ENCODE results near the gene LDLRAD3. TPM values are rescaled to one million over a fixed set of nuclear protein-coding genes. Genes with fewer than 3 reads are reported as not detected.
"Not testable (repeated sequence)": the region's sequence is repeated elsewhere in the genome, so short reads cannot be mapped to it uniquely, and the experiment has no call there.

Gene LDLRAD3
- total RNA-seq, 1 donor from 2014 or later = 28.5 TPM

DNA sequence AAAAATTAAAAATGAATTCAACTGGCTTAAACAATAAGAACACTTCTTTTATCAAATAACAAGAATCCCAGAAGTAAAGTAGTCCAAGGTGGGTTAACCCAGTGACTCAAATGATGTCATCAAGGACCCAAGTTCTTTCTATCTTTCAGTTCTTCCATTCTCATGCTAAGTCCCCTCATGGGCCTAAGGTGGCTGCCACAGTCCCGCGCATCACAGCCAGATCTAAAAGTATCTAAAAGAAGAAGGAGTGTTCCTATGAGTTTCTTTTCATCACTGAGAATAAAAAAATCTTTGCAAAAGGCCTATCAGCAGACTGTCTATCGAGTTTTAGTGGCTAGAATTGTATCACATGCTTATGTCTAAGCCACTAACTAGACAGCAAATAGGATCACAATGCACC is 37.2 kb upstream of the LDLRAD3 start:
- Mint-ChIP-seq H3K36me3 (ENCODE audit: low read depth, unreplicated experiment) (peaks cover 7% of the 10 kb centered on the region), H3K27ac (ENCODE audit: unreplicated experiment) (no peak overlapping the region), H3K27me3 (ENCODE audit: unreplicated experiment) (peaks cover 3% of the 10 kb centered on the region), H3K4me3 (ENCODE audit: unreplicated experiment) (no peak overlapping the region), H3K4me1 (ENCODE audit: unreplicated experiment) (no peaks in the 10 kb centered on the region), H3K9me3 (ENCODE audit: unreplicated experiment) (peaks cover 11% of the 10 kb centered on the region)
- TF ChIP-seq, protein P1, sequence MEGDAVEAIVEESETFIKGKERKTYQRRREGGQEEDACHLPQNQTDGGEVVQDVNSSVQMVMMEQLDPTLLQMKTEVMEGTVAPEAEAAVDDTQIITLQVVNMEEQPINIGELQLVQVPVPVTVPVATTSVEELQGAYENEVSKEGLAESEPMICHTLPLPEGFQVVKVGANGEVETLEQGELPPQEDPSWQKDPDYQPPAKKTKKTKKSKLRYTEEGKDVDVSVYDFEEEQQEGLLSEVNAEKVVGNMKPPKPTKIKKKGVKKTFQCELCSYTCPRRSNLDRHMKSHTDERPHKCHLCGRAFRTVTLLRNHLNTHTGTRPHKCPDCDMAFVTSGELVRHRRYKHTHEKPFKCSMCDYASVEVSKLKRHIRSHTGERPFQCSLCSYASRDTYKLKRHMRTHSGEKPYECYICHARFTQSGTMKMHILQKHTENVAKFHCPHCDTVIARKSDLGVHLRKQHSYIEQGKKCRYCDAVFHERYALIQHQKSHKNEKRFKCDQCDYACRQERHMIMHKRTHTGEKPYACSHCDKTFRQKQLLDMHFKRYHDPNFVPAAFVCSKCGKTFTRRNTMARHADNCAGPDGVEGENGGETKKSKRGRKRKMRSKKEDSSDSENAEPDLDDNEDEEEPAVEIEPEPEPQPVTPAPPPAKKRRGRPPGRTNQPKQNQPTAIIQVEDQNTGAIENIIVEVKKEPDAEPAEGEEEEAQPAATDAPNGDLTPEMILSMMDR (IDR thresholded peaks at IDR 0.05; ENCODE audit: unreplicated experiment) = no peak
- DNase-seq (ENCODE audit: low spot score) = no peak

DNA sequence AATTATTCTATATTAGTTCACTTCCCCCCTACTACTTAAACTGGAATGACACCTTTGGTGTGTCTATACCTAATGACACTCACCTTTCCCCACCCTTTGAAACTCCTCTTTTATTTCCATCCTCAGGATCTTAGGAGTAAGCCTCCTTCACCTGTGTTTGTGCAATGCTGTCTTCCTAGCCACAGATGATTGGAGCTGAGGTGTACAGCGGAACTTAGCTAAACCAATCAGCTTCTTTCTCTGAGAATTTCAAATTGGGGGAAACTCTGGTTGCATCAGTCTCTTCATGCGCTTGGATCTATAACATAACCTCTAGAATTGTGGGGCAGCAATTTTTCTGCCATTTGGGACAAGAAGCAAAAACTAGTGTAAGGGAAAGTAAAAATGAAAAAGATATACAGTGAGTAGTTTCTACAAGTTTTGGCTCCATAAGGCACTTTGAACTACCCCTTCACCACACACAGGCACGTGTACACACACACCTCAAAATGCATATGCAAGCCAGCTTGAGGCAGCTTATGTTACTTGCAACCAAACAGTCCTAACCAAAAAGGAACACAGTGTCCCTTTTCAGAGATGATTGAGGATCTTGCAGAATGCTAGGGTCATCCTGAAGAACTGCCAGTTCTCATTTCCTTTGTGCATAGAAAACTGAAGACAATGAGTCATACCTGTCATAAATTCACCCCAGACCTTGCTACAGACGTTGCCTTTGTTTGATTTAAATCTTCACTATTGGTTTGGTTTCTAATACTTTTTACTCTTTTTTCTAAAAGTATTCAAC is 36.0 kb upstream of the LDLRAD3 start:
- Mint-ChIP-seq H3K4me3 (ENCODE audit: unreplicated experiment) (no peak overlapping the region), H3K36me3 (ENCODE audit: low read depth, unreplicated experiment) (peaks cover 3% of the 10 kb centered on the region), H3K4me1 (ENCODE audit: unreplicated experiment) (no peaks in the 10 kb centered on the region), H3K27ac (ENCODE audit: unreplicated experiment) (no peak overlapping the region), H3K9me3 (ENCODE audit: unreplicated experiment) (peaks cover 6% of the 10 kb centered on the region), H3K27me3 (ENCODE audit: unreplicated experiment) (peaks cover 3% of the 10 kb centered on the region)
- TF ChIP-seq, protein P1 (IDR thresholded peaks at IDR 0.05; ENCODE audit: unreplicated experiment) = no peak
- no peak for DNase-seq (ENCODE audit: low spot score)

DNA sequence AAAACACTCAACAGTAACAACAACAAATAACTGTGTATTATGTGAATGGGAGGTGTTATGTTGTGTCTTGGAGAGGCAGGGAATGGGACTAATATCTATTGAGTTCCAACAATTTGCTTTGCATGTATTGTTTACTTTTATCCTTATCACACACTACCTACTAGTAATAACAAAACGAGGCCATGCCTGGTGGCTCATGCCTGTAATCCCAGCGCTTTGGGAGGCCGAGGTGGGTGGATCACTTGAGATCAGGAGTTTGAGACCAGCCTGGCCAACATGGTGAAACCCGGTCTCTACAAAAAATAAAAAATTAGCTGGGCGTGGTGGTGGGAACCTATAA is 35.5 kb upstream of the LDLRAD3 start:
- H3K4me3 Mint-ChIP-seq (ENCODE audit: unreplicated experiment); H3K4me1 Mint-ChIP-seq (ENCODE audit: unreplicated experiment); H3K27ac Mint-ChIP-seq (ENCODE audit: unreplicated experiment); H3K9me3 Mint-ChIP-seq (ENCODE audit: unreplicated experiment); H3K36me3 Mint-ChIP-seq (ENCODE audit: low read depth, unreplicated experiment); DNase-seq (ENCODE audit: low spot score); H3K27me3 Mint-ChIP-seq (ENCODE audit: unreplicated experiment): not testable (repeated sequence)

DNA sequence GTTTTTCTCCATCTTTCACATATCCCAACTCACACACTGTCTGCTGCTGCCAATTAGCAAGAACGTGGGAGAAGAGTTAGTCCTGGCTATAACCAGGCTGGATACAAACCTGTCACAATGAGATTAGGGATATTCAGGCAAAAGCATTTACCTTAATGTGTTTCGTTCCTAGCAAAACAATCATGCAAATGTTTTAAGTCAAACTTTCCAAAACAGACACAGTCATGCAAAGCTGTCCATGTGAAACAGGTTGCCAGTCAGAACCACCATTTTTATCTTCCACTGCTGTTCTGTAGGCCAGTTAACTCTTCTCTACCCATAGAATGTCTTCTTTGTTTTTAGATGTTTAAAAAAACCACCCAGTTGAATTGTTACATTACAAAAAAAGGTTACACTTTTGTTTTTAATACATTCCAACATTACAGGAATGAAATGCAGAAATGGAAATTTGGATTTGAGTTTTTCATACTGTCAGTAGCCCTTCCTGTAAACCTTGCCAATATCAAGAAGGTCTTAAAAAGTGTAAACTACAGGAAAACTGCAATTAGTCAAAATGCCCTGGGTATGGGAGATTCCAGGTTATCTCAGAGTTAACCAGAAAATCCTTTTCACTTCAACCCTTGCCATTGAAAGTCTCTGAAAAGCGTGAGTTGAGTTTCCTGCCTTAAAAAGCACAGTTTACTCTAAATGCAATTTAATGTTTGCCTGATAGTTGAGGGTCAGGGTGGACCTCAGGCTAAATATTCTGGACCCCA is 34.2 kb upstream of the LDLRAD3 start:
- no peaks in the 10 kb centered on the region for H3K9me3 Mint-ChIP-seq (ENCODE audit: unreplicated experiment)
- no peak for DNase-seq (ENCODE audit: low spot score)
- no peaks in the 10 kb centered on the region for H3K4me1 Mint-ChIP-seq (ENCODE audit: unreplicated experiment)
- H3K4me3 Mint-ChIP-seq (ENCODE audit: unreplicated experiment) = no peak overlapping the region
- no peak overlapping the region for H3K27ac Mint-ChIP-seq (ENCODE audit: unreplicated experiment)
- TF ChIP-seq, protein P1 (IDR thresholded peaks at IDR 0.05; ENCODE audit: unreplicated experiment) = no peak
- H3K36me3 Mint-ChIP-seq (ENCODE audit: low read depth, unreplicated experiment) = no peaks in the 10 kb centered on the region
- no peaks in the 10 kb centered on the region for H3K27me3 Mint-ChIP-seq (ENCODE audit: unreplicated experiment)

DNA sequence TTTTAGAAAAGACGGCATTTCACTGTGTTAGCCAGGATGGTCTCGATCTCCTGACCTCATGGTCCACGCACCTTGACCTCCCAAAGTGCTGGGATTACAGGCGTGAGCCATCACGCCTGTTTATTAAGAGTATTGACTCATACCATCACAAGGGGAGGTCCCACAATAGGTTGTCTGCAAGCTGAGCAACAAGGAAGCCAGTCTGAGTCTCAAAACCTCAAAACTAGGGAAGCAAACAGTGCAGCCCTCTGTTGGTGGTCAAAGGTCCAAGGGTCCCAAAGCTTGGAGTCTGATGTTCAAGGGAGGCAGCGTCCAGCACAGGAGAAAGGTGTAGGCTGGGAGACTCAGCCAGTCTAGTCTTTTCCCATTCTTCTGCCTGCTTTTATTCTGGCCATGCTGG is 32.8 kb upstream of the LDLRAD3 start:
- DNase-seq (ENCODE audit: low spot score) = no peak
- no peak overlapping the region for H3K4me3 Mint-ChIP-seq (ENCODE audit: unreplicated experiment)
- TF ChIP-seq, protein P1 (IDR thresholded peaks at IDR 0.05; ENCODE audit: unreplicated experiment) = no peak
- no peaks in the 10 kb centered on the region for H3K36me3 Mint-ChIP-seq (ENCODE audit: low read depth, unreplicated experiment)
- H3K4me1 Mint-ChIP-seq (ENCODE audit: unreplicated experiment) = no peaks in the 10 kb centered on the region
- no peaks in the 10 kb centered on the region for H3K9me3 Mint-ChIP-seq (ENCODE audit: unreplicated experiment)
- H3K27ac Mint-ChIP-seq (ENCODE audit: unreplicated experiment) = no peak overlapping the region
- no peaks in the 10 kb centered on the region for H3K27me3 Mint-ChIP-seq (ENCODE audit: unreplicated experiment)
